HG03045 (cell line): ENCODE measurements around the gene PDE4D.

Experiments used
- ATAC-seq: cut with Tn5 transposase; IDR thresholded peaks from one replicate; pipeline ENCODE4 v1.9.1; 2021; ENCODE audit warnings: mild to moderate bottlenecking, moderate library complexity; ENCODE audit not compliant: unreplicated experiment

The PDE4D gene

GRCh38 chr5:59134471-59135163, 758.9 kb downstream of the PDE4D start:
- no peak for ATAC-seq

- ATAC-seq = no peak
These were observed 759.7 kb downstream of the PDE4D start for GRCh38 chr5:59133764-59134261.

GRCh38 chr5:59132131-59132530, 761.4 kb downstream of the PDE4D start:
- ATAC-seq = no peak

GRCh38 chr5:59130431-59130830, 763.1 kb downstream of the PDE4D start:
- no peak for ATAC-seq

- no peak for ATAC-seq
These were observed 764.8 kb downstream of the PDE4D start for GRCh38 chr5:59128646-59129290.

- no peak for ATAC-seq
These were observed 766.6 kb downstream of the PDE4D start for GRCh38 chr5:59126708-59127573.

GRCh38 chr5:59126016-59126707, 767.4 kb downstream of the PDE4D start:
- ATAC-seq = no peak

- ATAC-seq = no peak
These were observed 768.2 kb downstream of the PDE4D start for GRCh38 chr5:59125011-59125961.

- ATAC-seq = no peak
These were observed 769.6 kb downstream of the PDE4D start for GRCh38 chr5:59123595-59124561.

GRCh38 chr5:59119480-59119879, 774.0 kb downstream of the PDE4D start:
- no peak for ATAC-seq

GRCh38 chr5:59117320-59117719, 776.2 kb downstream of the PDE4D start:
- no peak for ATAC-seq

GRCh38 chr5:59116231-59116865, 777.2 kb downstream of the PDE4D start:
- ATAC-seq = no peak

GRCh38 chr5:59115345-59115744, 778.2 kb downstream of the PDE4D start:
- ATAC-seq = no peak

- ATAC-seq = no peak
These were observed 784.1 kb downstream of the PDE4D start for GRCh38 chr5:59109383-59109782.

GRCh38 chr5:59107692-59108091, 785.8 kb downstream of the PDE4D start:
- ATAC-seq = no peak

GRCh38 chr5:59104400-59105127, 789.0 kb downstream of the PDE4D start:
- ATAC-seq = no peak

GRCh38 chr5:59103303-59103702, 790.2 kb downstream of the PDE4D start:
- ATAC-seq = no peak

GRCh38 chr5:59102437-59102836, 791.1 kb downstream of the PDE4D start:
- no peak for ATAC-seq
